Endothelial cell of umbilical vein (primary cell): ENCODE measurements around the gene AKAP1. TPM values are rescaled to one million over a fixed set of nuclear protein-coding genes. Genes with fewer than 3 reads are reported as not detected.

Experiments
- BruUV-seq: library from RNA; stranded (reverse); fragments of 400-500 nt; replicated peaks from 2 replicates; lab custom pipeline; 2021; lab: Mats Ljungman, UMichigan
- CTCF ChIA-PET: fragments of 300-600, 350-600 bp; sonication (Branson Sonifier 250); formaldehyde crosslinking; loops from one replicate; lab custom pipeline; 2021; ENCODE audit warnings: antibody characterized with exemption, inconsistent platforms; lab: Charles Lee
- POLR2A ChIA-PET: fragments of 300-600, 350-600 bp; sonication (Branson Sonifier 250); formaldehyde crosslinking; loops from one replicate; lab custom pipeline; 2021; ENCODE audit warnings: antibody characterized with exemption, inconsistent platforms; lab: Charles Lee
- DNase-seq: peaks from one replicate; pipeline ENCODE4 v3.0.0-alpha.2; 2011; ENCODE audit warnings: low read depth, low spot score
- FAIRE-seq: peaks from 2 replicates; lab custom pipeline; 2011; peaks lifted over from hg19 to GRCh38; lab: Jason Lieb, UNC
- H2AFZ ChIP-seq: 2 replicates; pipeline ENCODE4 v1.6.0; 2012; ENCODE audit warnings: low read depth, low read length, control low read depth, inconsistent platforms
- H3K27ac ChIP-seq: 2 replicates; pipeline ENCODE4 v1.5.1; 2011; ENCODE audit warnings: low read depth, mild to moderate bottlenecking, control low read depth, low read length, moderate library complexity; ENCODE audit not compliant: insufficient read depth
- H3K27me3 ChIP-seq, 2 experiments: 2 replicates each; pipeline versions ENCODE4 v1.6.0 to v1.6.1; 2011; ENCODE audit warnings: low read length in 2 of 2, mixed read lengths in 1 of 2; ENCODE audit not compliant: control insufficient read depth in 2 of 2, insufficient read depth in 2 of 2
- H3K36me3 ChIP-seq, 2 experiments: 2 replicates in 1 of 2; 3 replicates in 1 of 2; pipeline ENCODE4 v1.5.1; 2011; ENCODE audit warnings: low read length in 2 of 2, mild to moderate bottlenecking in 1 of 2, moderate library complexity in 1 of 2; ENCODE audit not compliant: control insufficient read depth in 2 of 2, insufficient read depth in 2 of 2; ENCODE audit errors: extremely low read depth in 1 of 2
- H3K4me1 ChIP-seq: 3 replicates; pipeline ENCODE4 v1.5.1; 2011; ENCODE audit warnings: mild to moderate bottlenecking, low read length; ENCODE audit not compliant: control insufficient read depth, insufficient read depth; ENCODE audit errors: extremely low read depth
- H3K4me2 ChIP-seq: 2 replicates; pipeline ENCODE4 v1.6.1; 2011; ENCODE audit warnings: low read length, control low read depth, mixed read lengths; ENCODE audit not compliant: insufficient read depth
- H3K4me3 ChIP-seq, 3 experiments: fragments of 200-600 bp in 1 of 3; sonication (generic), shearing (Covaris generic) in 1 of 3; replicated peaks in 1 of 3; 2 replicates each; pipeline ENCODE4 v1.5.1; 2011 to 2016; ENCODE audit warnings: control low read depth in 3 of 3, low read length in 3 of 3, mild to moderate bottlenecking in 2 of 3, inconsistent platforms in 1 of 3, low read depth in 1 of 3, moderate library complexity in 1 of 3; ENCODE audit not compliant: insufficient read depth in 1 of 3
- H3K79me2 ChIP-seq: 2 replicates; pipeline ENCODE4 v1.6.0; 2012; ENCODE audit warnings: low read length, inconsistent platforms; ENCODE audit not compliant: control insufficient read depth, insufficient read depth
- H3K9ac ChIP-seq: replicated peaks from 2 replicates; pipeline ENCODE3; 2011; ENCODE audit warnings: low read length, control low read depth; ENCODE audit not compliant: insufficient read depth; ENCODE audit errors: extremely low read depth
- H3K9me1 ChIP-seq: replicated peaks from 3 replicates; pipeline ENCODE4 v1.6.0; 2011; ENCODE audit warnings: mild to moderate bottlenecking, low read length; ENCODE audit not compliant: control insufficient read depth, insufficient read depth; ENCODE audit errors: extremely low read depth
- H3K9me3 ChIP-seq: replicated peaks from 2 replicates; pipeline ENCODE4 v1.5.1; 2012; ENCODE audit warnings: low read length, inconsistent platforms; ENCODE audit not compliant: control insufficient read depth, insufficient read depth
- H4K20me1 ChIP-seq: replicated peaks from 2 replicates; pipeline ENCODE3; 2011; ENCODE audit warnings: mild to moderate bottlenecking, low read length; ENCODE audit not compliant: control insufficient read depth, insufficient read depth; ENCODE audit errors: extremely low read depth
- CTCF ChIP-seq, 2 donors: IDR thresholded peaks; 1 replicate in 1 of 2; 2 replicates in 1 of 2; pipeline ENCODE4 v1.5.1; 2011; ENCODE audit warnings: low read length in 2 of 2, mild to moderate bottlenecking in 2 of 2, moderate library complexity in 2 of 2, control low read depth in 1 of 2, inconsistent platforms in 1 of 2, low read depth in 1 of 2; ENCODE audit not compliant: insufficient read depth in 1 of 2; ENCODE audit errors: extremely low read depth in 1 of 2
- EZH2 ChIP-seq: IDR thresholded peaks from 2 replicates; pipeline ENCODE4 v1.6.1; 2012; ENCODE audit warnings: borderline replicate concordance, low read depth, mild to moderate bottlenecking, moderate library complexity, low read length, inconsistent platforms; ENCODE audit not compliant: severe bottlenecking
- FOS ChIP-seq: IDR thresholded peaks from 2 replicates; pipeline ENCODE4 v1.6.1; 2011; ENCODE audit warnings: mild to moderate bottlenecking, low read length, moderate library complexity, borderline replicate concordance; ENCODE audit not compliant: insufficient read depth
- GATA2 ChIP-seq: IDR thresholded peaks from 2 replicates; pipeline ENCODE4 v1.7.0; 2011; ENCODE audit warnings: low read depth, mild to moderate bottlenecking, moderate library complexity, mixed read lengths, low read length; ENCODE audit not compliant: insufficient read length, insufficient read depth
- JUN ChIP-seq: IDR thresholded peaks from 2 replicates; pipeline ENCODE4 v1.6.1; 2011; ENCODE audit warnings: borderline replicate concordance, low read depth; ENCODE audit not compliant: insufficient read length, insufficient read depth
- MAX ChIP-seq: IDR thresholded peaks from 2 replicates; pipeline ENCODE4 v1.6.1; 2011; ENCODE audit not compliant: insufficient read depth, insufficient read length
- MYC ChIP-seq: IDR thresholded peaks from one replicate; pipeline ENCODE4 v1.6.1; 2011; ENCODE audit warnings: mild to moderate bottlenecking, low read depth, low read length
- POLR2A ChIP-seq: IDR thresholded peaks from 2 replicates; pipeline ENCODE4 v1.6.1; 2012; ENCODE audit warnings: low read depth, mild to moderate bottlenecking, control low read depth, low read length
- POLR2AphosphoS5 ChIP-seq: IDR thresholded peaks from 2 replicates; pipeline ENCODE4 v1.6.1; 2012; ENCODE audit warnings: low read depth, mild to moderate bottlenecking, control low read depth, low read length, moderate library complexity; ENCODE audit not compliant: insufficient read depth
- dilution Hi-C: fragments of 300-500 bp; cut with MboI; formaldehyde crosslinking; loops from one replicate; pipeline ENCODE4 v1.15.0; 2019; ENCODE audit warnings: low sequenced_read_pairs; ENCODE audit not compliant: extremely low pct_ligation_motif_present
- intact Hi-C: fragments of 100-400 bp; cut with micrococcal nuclease; formaldehyde crosslinking; loops from one replicate; pipeline ENCODE4 v1.10.0; 2022
- polyA plus RNA-seq, 4 experiments: library from polyadenylated mRNA; depleted of rRNA in 3 of 4; stranded (reverse) in 3 of 4; unstranded in 1 of 4; fragments of >200 nt; gene quantifications; 2 replicates each; pipeline versions ENCODE4 v1.2.1 to v1.2.3, GENCODE V29; 2011 to 2012; ENCODE audit warnings: missing spikeins in 1 of 4
- total RNA-seq: library from RNA; stranded (reverse); gene quantifications from 2 replicates; pipeline ENCODE4 v1.2.3, GENCODE V29; 2021

The AKAP1 gene
- total and polyA plus RNA-seq, 2 donors (not counting 3 experiments of a cell fraction or from before 2014, with no cell fraction given): 20.9 to 27.7 TPM

GRCh38 chr17:57078274-57078673 lies 6.8 kb upstream of the AKAP1 start:
- no peaks in the 10 kb centered on the region for H3K36me3 ChIP-seq
- dilution Hi-C loops: no loop called here
- DNase-seq (no peak), FAIRE-seq (no peak)
- H3K9me3 ChIP-seq: no peaks in the 10 kb centered on the region
- peaks cover 5 to 8% of the 10 kb centered on the region in 2 experiments for H3K27me3 ChIP-seq
- TF ChIP-seq CTCF (IDR thresholded peaks at IDR 0.05; ENCODE audit: extremely low read depth in 1 of 2, insufficient read depth in 1 of 2, low read depth in 1 of 2, low read length in 2 of 2): no peak
- no peak for TF ChIP-seq POLR2A
- no peak for TF ChIP-seq POLR2AphosphoS5
- TF ChIP-seq JUN: no peak
- no peaks in the 10 kb centered on the region for H4K20me1 ChIP-seq
- intact Hi-C loops: no loop called here
- ChIA-PET CTCF (no interaction called here), POLR2A (no interaction called here)
- H2AFZ ChIP-seq: no peak overlapping the region
- H3K9me1 ChIP-seq: no peaks in the 10 kb centered on the region
- no peak overlapping the region for H3K9ac ChIP-seq
- no peak overlapping the region for H3K27ac ChIP-seq
- H3K4me2 ChIP-seq: no peak overlapping the region
- no peak overlapping the region for H3K4me3 ChIP-seq
- no peaks in the 10 kb centered on the region for H3K4me1 ChIP-seq
- BruUV-seq: no TSS peak
- no peaks in the 10 kb centered on the region for H3K79me2 ChIP-seq

- ChIA-PET CTCF (interaction anchor here (1.3 kb wide), 1 partner anchor 162 kb away, joined by 5 read pairs; no protein-coding TSS in a partner anchor), POLR2A (no interaction called here)
- DNase-seq (no peak), FAIRE-seq (no peak)
- intact Hi-C loops: loop anchor here (10.0 kb wide), 1 partner anchor 1444 kb away; no protein-coding TSS in a partner anchor
- peaks cover 3% of the 10 kb centered on the region for H3K4me1 ChIP-seq
- dilution Hi-C loops: no loop called here
- no peak overlapping the region for H3K4me2 ChIP-seq
- no peaks in the 10 kb centered on the region for H3K9me3 ChIP-seq
- no TSS peak for BruUV-seq
- H3K79me2 ChIP-seq: no peaks in the 10 kb centered on the region
- no peak overlapping the region for H3K9ac ChIP-seq
- no peak overlapping the region for H3K27ac ChIP-seq
- no peak overlapping the region for H2AFZ ChIP-seq
- H4K20me1 ChIP-seq: no peaks in the 10 kb centered on the region
- H3K36me3 ChIP-seq: no peaks in the 10 kb centered on the region
- H3K9me1 ChIP-seq: no peaks in the 10 kb centered on the region
- TF ChIP-seq FOS (no peak), GATA2 (no peak), MYC (no peak), CTCF (IDR thresholded peaks at IDR 0.05; ENCODE audit: extremely low read depth in 1 of 2, insufficient read depth in 1 of 2, low read depth in 1 of 2, low read length in 2 of 2) (no peak), MAX (no peak), JUN (no peak), EZH2 (no peak), POLR2A (no peak), POLR2AphosphoS5 (no peak)
- H3K27me3 ChIP-seq: peaks cover 0 to 5% of the 10 kb centered on the region in 2 experiments
- no peak overlapping the region for H3K4me3 ChIP-seq
Measured at GRCh38 chr17:57080718-57081117, 4.3 kb upstream of the AKAP1 start.
